Fibroblast of pulmonary artery (primary cell): ENCODE results near the gene GRIK1.

Experiments
- DNase-seq: peaks from one replicate; pipeline ENCODE4 v3.0.0-alpha.2; 2010; ENCODE audit warnings: low read depth
- H3K4me3 ChIP-seq: replicated peaks from 2 replicates; pipeline ENCODE4 v1.5.1; 2011; ENCODE audit warnings: low read depth, mild to moderate bottlenecking, control low read depth, low read length, moderate library complexity
- CTCF ChIP-seq: IDR thresholded peaks from 2 replicates; pipeline ENCODE4 v1.5.1; 2011; ENCODE audit warnings: mild to moderate bottlenecking, control low read depth, low read length, inconsistent platforms; ENCODE audit errors: missing control alignments

The GRIK1 gene

DNA sequence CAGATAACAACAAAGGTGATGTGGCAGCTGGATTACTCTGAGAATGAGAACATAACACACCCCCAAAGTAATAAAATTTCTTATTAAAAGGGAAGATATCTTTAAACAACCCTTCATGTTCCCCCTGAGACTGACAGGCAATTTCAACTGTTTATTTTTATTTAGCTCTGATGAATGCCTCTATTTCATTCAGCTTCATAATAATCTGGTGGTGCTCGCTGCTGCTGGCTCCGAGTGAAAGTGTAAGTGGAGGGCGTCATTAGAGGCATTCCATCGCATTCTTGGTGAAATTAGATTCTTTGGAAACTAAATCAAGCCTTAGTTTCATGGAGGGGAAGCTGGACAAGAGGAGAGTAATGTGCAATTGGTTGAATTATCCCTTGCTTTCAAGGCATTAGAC lies 128.9 kb downstream of the GRIK1 start:
- no peak for TF ChIP-seq CTCF
- DNase-seq, result no peak
- H3K4me3 ChIP-seq, result no peak overlapping the region

GRCh38 chr21:29808153-29808552 lies 131.6 kb downstream of the GRIK1 start:
- H3K4me3 ChIP-seq, result no peak overlapping the region
- no peak for DNase-seq
- no peak for TF ChIP-seq CTCF

DNA sequence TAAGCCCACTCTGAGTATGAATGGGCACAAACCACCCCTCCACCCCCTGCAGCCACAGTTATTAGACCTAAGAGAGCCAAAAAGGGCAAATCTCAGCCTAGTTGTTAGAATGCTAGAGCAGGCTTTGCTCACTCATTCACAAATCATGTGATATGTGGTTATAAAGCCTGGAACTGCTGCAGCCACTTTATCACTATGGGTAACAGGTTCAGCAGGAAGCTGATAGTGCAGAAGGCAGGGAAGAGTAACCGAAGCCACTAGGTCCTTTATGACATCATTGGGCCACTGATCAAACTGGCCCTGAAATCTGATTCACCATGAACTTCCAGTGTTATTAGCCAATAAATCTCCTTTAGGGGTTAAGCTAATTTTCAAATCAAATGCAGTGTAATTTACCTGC lies 134.7 kb downstream of the GRIK1 start:
- DNase-seq, result no peak
- TF ChIP-seq CTCF, result no peak
- no peak overlapping the region for H3K4me3 ChIP-seq

- no peak for TF ChIP-seq CTCF
Measured at GRCh38 chr21:29803191-29803590, 136.6 kb downstream of the GRIK1 start.

DNA sequence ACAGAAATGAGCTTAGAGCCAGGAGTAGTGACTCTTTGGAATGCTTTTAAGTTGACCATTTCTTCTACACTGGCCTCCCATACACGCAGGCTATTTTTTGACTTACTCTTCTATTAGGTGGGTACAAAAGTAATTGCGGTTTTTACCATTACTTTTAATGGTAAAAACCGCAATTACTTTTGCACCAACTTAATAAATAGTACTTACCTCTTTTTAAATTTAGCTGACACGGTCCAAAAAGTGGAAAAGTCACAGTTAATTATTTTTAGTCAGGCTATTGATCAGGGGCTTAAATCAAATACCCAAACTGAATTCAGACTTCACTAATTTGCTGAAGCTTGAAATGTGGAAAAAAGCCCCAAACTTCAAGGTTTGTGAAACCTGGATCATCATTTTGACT lies 138.7 kb downstream of the GRIK1 start:
- H3K4me3 ChIP-seq, result no peak overlapping the region
- no peak for TF ChIP-seq CTCF
- DNase-seq, result no peak

More at GRCh38 chr21:29803191-29803590, 136.6 kb downstream of the GRIK1 start:
- no peak overlapping the region for H3K4me3 ChIP-seq
- DNase-seq, result no peak

DNA sequence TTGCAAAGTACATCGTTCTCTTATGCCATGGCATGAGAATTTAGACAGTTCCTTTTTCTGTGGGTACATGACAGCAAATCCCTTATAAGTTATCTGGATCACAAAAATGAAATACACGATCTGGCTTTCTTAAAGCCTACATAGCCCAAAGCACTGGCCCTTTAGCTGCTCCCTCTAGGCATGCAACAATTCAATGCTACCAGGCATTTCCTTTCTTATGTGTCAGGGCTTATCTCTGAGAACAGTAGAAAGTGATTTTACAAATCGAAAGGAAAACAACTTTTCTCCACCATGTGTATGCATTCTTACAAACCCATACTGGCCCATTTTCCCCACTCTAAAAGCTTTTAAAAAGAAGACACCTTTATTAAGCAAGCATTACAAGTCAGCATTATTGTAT lies 139.7 kb downstream of the GRIK1 start:
- DNase-seq, result no peak
- no peak for TF ChIP-seq CTCF
- H3K4me3 ChIP-seq, result no peak overlapping the region

DNA sequence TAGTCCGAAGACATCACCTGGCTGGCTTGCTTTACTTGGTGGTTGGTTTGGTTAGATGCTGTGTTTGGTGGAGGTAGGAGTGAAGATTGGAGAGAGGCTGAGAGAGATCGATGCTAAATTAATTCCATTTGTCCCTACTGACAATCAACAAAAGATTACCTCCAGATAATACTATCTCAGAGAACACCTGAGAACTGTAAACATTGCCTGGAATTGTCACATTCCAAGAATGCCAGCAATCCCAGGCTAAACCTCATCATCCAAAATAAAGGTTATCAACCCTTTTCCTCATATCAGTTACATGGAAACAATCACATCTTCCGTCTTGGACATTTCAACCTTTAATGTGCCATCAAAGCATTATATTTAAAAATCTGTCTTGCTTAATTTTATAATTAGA lies 141.0 kb downstream of the GRIK1 start:
- H3K4me3 ChIP-seq, result no peak overlapping the region
- no peak for DNase-seq
- TF ChIP-seq CTCF, result no peak
